GM21528 (cell line): ENCODE measurements around the gene CERT1.
"Not testable (repeated sequence)": the region's sequence is repeated elsewhere in the genome, so short reads cannot be mapped to it uniquely, and the experiment has no call there.

ENCODE experiments used
- ATAC-seq: cut with Tn5 transposase; IDR thresholded peaks from one replicate; pipeline ENCODE4 v1.9.1; 2021; ENCODE audit warnings: mild to moderate bottlenecking, moderate library complexity; ENCODE audit not compliant: unreplicated experiment, low FRiP score

CERT1 gene

DNA sequence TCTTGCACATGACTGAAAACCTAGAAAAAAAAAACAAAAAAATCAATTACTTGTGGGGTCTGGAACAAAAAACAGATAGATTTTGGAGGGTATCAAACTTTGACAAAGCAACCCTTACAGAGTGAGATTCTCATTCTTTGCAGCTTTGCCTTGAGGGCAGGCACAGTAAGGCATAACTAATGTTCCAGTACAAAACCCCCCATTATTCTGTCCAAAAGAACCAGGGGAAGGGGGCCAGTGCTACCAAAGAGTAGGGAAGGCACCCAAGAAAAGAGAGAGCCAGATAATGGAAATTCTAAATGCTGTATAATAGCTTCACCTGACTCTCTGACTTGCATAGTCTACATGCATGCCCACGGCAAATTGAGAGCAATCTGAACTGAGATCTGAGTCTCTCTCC, 13.2 kb upstream of the CERT1 start:
- ATAC-seq, result no peak

DNA sequence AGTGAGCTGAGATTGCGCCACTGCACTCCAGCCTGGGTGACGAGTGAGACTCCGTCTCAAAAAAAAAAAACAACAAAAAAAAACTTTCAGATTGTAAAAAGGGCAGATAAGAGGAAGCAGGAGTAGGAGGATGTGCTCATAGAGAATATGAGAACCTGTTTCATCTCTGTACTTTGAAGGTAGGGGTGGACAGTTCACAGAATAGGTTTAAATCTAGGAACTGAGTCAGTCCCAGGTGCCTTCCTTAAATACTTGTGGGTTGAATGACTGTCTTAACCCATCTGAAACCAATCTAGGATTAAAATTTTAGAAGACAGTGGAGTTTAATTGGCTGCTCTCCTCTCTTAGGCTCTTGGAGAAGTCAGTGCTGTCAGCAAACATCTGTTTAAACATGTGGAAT, 12.6 kb upstream of the CERT1 start:
- ATAC-seq, result peak; percentile 77

DNA sequence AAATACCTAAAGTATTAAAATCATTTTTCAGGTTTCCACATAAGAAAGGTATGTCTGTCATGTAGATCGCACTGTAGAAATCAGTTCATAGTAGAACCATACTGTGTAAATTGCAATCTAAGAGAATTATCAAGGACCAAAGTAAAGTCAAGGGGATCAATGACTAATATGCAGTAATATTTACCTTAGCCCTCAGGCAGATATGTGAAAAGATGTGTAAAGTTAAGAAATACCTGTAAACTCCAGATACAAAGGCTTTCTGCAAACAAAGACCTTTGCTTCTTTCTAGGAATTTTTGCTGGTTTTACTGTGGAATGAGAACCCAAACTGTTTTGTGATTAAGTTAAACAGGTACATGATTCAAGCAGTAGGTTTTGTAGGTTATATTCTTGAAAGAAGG, 11.8 kb upstream of the CERT1 start:
- no peak for ATAC-seq

GRCh38 chr5:75522542-75522941, 11.1 kb upstream of the CERT1 start:
- no peak for ATAC-seq

GRCh38 chr5:75522025-75522424, 10.6 kb upstream of the CERT1 start:
- no peak for ATAC-seq

GRCh38 chr5:75521195-75521594, 9.8 kb upstream of the CERT1 start:
- no peak for ATAC-seq

DNA sequence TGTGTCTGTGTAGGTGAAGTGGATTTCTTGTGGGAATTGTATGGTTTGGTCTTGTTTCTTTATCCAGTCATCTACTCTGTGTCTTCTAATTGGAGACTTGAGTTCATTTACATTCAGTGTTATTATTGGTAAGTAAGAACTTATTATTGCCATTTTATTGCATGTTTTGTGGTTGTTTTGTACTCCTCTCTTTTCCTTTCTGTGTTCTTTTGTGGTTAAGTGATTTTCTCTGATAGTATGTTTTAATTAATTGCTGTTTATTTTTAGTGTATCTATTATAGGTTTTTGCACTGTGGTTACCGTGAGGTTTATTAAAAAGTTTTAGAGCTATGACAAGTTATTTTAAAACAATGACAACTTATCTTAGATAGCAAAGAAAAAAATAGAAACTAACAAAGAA, 8.3 kb upstream of the CERT1 start:
- no peak for ATAC-seq

DNA sequence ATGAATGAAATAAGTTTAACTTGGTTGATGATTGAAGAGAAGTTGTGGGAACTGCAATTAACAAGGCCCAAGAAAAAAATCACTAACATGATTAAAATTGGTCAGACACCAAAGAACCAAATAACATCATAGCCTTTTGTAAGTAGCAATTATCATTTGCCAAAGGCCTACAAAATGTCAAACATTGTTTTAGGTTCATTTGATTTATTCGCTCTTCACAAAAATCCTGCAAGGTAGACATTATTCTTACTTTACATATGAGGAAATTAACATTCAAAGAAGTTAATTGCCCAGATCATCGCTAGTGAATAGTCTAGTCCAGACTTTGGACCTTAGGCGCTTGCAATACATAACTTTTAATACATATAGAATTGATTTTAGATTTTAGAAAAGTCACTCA, 2.9 kb upstream of the CERT1 start:
- ATAC-seq, result no peak

GRCh38 chr5:75513841-75514240, 2.4 kb upstream of the CERT1 start:
- no peak for ATAC-seq

DNA sequence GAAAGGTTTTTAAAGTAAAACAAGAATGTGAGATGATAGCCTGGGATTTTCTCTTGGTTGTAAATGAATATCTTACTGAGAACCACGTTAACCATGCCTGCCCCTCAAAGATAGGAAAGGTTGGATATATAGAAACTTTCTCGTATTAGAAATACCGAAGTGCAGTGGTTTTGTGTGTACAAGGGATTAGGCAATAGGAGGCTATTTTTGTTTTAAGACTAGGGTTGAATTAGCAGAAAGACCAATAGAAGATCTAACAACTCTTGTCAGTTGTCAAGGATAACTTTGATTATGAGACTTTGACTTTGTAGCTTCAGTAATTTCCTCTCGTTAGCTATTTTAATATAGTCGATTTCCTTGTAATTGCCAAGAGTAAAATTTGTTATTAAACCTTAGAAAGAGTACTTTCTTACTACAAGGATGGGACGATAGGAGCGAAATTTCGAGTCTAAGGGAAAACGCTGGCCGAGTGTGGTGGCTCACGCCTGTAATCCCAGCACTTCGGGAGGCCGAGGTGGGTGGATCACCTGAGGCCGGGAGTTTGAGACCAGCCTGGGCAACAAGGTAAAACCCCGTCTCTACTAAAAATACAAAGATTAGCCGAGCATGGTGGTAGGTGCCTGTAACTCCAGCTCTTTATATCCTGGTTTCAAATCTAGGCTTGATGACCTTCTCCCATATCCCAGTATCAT, 1.1 kb upstream of the CERT1 start:
- no peak for ATAC-seq

GRCh38 chr5:75510836-75511434, 494 bp downstream of the CERT1 start:
- peak; percentile 42 for ATAC-seq

DNA sequence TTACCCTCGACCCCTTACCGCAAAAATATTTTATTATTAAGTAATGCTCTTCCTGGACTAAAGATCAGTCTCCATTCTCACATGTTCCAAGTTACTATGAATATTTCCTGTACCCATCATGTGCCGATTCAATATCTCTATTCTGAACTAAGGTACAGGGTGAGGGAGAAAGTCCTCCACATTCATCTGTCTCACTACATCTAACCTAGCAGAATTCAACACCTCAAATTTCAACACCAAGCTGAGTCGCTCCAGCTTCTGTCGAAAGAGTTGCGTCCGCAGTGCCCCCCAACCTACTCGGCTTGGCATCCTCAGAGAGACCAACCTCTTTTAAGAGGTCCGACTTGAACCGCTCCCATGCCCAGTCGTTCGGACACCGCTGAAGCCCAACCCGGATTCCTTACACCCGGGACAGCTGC, 1.0 kb downstream of the CERT1 start:
- ATAC-seq, result peak; percentile 17

DNA sequence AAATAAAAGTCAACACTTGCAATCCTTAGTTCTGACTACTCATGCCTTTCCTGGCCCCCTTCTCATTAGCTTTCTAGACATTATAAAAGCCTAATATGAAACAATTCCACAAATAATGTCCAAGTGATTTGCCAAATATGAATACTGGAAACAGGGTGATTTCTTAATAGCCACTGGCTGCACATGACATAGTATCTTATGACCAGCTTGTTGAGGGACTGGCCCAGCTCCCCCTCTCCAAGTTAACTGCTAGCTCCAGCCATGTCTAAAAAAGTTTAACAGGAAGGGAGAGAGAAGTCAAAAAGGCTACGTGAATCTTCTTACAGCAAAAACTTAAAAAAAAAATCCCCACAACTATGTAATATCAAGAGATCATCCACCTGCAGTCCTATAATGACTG, 1.5 kb downstream of the CERT1 start:
- ATAC-seq, result no peak

GRCh38 chr5:75509546-75509945, 1.9 kb downstream of the CERT1 start:
- ATAC-seq, result no peak

GRCh38 chr5:75507841-75508240, 3.6 kb downstream of the CERT1 start:
- no peak for ATAC-seq

- ATAC-seq, result not testable (repeated sequence)
Measured at GRCh38 chr5:75505112-75505511, 6.3 kb downstream of the CERT1 start.

DNA sequence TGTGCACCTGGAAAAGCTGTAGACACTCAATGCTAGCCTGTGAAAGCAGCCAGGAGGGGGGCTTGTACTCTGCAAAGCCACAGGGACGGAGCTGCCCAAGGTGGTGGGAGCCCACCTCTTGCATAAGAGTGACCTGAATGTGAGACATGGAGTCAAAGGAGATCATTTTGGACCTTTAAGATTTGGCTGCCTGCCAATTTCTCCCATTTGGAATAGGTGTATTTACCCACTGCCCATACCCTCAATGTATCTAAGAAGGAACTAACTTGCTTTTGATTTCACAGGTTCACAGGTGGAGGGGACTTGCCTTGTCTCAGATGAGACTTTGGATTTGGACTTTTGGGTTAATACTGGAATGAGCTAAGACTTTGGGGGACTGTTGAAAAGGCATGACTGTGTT, 12.6 kb downstream of the CERT1 start:
- ATAC-seq, result not testable (repeated sequence)

- ATAC-seq, result no peak
Measured at GRCh38 chr5:75498208-75498777, 13.1 kb downstream of the CERT1 start.

DNA sequence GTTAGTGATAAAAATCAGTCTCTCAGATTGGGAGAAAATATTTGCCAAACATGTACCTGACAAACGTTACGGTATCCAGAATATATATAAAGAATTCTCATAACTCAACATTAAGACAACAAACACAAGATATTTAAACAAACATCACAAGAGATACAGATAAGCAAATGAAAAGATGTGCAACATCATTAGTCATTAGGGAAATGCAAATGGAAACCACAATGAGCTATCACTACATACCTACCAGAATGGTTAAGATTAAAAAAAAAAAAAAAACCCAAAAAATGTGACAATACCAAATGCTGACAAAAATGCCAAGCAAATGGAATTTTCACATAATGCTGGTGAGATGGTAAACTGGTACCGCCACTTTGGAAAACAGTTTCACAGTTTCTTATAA, 15.4 kb downstream of the CERT1 start:
- ATAC-seq, result no peak

GRCh38 chr5:75491621-75492020, 19.8 kb downstream of the CERT1 start:
- ATAC-seq, result no peak

- not testable (repeated sequence) for ATAC-seq
Measured at GRCh38 chr5:75489847-75490246, 21.6 kb downstream of the CERT1 start.

GRCh38 chr5:75484605-75485004, 26.8 kb downstream of the CERT1 start:
- no peak for ATAC-seq
